AG09319 (cell line): ENCODE measurements around the gene SYCP3.

Source experiments
- DNase-seq: peaks from one replicate; pipeline ENCODE4 v3.0.0-alpha.2; 2010; ENCODE audit warnings: low read depth; ENCODE audit errors: extremely low read depth
- TF ChIP-seq, protein P1 (sequence below): IDR thresholded peaks from 2 replicates; pipeline ENCODE4 v1.5.1; 2011; ENCODE audit warnings: low read depth, mild to moderate bottlenecking, inconsistent platforms, low read length, moderate library complexity

Gene SYCP3

DNA sequence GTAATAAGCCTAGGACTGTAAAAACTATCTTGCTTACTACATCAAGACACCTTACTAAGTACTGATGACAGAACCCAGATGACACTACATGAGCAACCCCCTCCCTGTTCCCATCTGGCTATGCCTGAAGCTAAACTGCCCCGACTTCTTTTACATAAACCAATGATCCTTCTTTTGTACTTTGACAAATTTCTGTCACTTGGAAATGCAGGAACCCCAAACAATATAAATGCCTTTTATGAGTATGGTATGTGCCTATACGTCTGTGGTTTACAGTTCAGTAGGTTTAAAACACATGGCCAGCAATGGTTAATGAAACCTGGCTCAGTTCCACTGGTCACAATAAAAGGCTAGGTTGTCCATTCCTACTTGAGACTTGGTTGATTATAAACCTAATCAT, 6.1 kb downstream of the SYCP3 start:
- TF ChIP-seq, protein P1, sequence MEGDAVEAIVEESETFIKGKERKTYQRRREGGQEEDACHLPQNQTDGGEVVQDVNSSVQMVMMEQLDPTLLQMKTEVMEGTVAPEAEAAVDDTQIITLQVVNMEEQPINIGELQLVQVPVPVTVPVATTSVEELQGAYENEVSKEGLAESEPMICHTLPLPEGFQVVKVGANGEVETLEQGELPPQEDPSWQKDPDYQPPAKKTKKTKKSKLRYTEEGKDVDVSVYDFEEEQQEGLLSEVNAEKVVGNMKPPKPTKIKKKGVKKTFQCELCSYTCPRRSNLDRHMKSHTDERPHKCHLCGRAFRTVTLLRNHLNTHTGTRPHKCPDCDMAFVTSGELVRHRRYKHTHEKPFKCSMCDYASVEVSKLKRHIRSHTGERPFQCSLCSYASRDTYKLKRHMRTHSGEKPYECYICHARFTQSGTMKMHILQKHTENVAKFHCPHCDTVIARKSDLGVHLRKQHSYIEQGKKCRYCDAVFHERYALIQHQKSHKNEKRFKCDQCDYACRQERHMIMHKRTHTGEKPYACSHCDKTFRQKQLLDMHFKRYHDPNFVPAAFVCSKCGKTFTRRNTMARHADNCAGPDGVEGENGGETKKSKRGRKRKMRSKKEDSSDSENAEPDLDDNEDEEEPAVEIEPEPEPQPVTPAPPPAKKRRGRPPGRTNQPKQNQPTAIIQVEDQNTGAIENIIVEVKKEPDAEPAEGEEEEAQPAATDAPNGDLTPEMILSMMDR, result no peak
- DNase-seq, result no peak

DNA sequence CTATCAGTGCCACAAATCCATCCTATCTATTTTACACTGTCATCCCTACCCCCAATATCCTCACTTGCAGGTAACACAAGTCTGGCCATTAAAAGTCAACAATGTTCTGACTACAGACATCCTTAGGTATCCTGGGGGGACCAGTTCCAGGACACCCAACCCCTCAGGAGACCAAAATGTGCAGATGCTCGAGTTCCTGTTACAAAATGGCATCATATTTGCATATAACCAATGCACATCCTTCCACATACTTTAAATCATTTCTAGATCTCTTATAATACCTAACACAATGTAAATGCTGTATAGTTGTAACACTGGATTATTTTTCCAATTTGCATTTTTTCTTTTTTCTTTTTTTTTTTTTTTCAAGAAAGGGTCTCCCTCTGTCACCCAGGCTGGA, 6.9 kb downstream of the SYCP3 start:
- TF ChIP-seq, protein P1, result no peak

DNA sequence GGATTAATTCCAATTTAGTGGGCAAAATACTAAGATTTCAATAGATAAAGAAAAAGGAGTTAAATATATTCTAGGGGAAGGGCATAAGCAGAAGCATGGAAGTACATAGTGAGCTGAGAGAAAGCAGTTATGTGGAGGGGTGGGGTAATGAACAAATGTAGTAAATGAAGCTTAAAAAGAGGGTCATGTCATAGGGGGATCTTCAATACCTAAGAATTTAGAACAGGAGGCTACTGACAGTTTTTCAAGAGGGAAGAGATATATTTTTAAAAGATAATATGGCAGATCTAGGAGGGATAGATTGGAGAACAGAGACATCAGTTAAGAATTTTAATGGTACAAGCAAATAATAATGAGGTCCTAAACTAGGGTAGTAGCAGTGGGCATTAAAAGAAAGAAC, 9.4 kb downstream of the SYCP3 start:
- TF ChIP-seq, protein P1, result no peak
- DNase-seq, result no peak

More for the DNA sequence above, 6.9 kb downstream of the SYCP3 start:
- DNase-seq, result no peak

DNA sequence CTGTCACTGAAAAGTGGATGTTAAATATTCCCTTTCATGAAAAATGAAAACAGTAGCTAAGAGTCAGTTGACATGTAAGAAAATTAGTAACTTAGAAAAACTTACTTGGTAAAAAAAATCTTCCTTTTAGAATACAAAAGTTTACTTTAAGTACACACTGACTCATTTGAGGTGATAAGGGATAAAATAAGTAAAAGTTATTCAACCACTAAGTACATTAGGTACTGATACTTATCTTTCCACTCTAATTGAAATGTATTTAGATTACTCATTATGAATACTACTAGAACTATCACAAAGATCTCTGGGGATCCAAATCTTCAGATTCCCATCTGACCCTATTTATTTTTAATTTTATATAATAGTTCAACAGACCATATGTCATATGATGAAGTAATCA, 12.2 kb downstream of the SYCP3 start:
- DNase-seq, result no peak
- TF ChIP-seq, protein P1, result no peak

DNA sequence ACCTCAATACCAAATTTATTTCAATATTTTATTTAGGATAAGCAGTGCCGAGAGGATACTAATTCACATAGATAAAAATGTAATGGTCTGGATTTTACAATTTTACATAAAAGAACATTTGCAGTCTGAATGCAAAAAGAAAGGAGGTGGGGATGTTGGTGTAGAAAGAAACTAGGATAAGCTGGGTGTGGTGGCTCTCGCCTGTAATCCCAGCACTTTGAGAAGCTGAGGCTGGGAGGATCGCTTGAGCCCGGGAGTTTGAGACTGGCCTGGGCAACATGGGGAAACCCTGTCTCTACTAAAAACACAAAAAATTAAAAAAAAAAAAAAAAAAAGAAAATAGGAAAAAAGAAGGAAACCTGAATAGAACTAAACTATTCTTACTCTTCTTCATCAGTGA, 16.9 kb downstream of the SYCP3 start:
- no peak for DNase-seq

DNA sequence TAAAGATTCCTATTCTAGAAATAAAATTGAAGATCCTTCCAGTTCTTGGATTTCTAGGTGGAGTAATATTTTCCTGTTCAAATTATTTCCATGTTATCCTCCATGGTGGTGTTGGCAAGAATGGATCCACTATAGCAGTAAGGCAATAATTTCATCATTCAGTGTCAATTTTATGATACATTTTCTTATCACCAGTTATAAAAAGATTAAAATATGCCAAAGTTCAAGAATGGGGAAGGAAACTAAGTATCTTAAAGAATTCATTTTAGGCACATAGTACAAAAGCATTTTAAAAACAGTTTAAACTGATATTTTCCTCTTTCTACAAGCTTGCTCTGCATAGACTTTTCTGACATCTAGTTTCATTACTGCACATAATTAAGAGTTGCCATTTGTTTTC, 19.1 kb downstream of the SYCP3 start:
- TF ChIP-seq, protein P1, result no peak
- DNase-seq, result no peak

More for the DNA sequence above, 16.9 kb downstream of the SYCP3 start:
- TF ChIP-seq, protein P1, result no peak

DNA sequence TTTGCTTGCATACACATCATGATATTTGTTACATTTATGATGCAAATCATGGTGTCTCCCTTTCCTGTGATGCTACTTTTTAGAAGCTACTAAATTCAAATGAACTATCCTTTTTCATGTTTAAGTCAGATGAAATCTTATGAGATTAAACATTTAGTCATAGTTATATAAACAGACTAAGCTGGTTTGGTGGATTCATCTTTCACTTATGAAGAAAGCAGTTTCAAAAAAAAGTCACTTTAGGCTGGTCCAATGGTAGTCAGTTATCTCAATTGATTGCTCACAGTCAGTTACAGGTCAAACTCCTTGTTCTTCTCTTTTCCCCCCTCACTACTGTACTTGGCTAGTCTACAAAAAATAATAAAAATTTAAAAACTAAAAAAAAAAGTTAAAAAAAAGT, 19.7 kb downstream of the SYCP3 start:
- DNase-seq, result no peak
- TF ChIP-seq, protein P1, result no peak
